PFSK-1 (cell line): Measurements from ENCODE around the gene TTC39C.

ENCODE experiments used
- FOXP2 ChIP-seq: optimal IDR thresholded peaks from 2 replicates; pipeline ENCODE3; 2011; ENCODE audit warnings: borderline replicate concordance, control low read depth, inconsistent platforms; ENCODE audit not compliant: insufficient read depth; ENCODE audit errors: extremely low read length, extremely low read depth
- POLR2AphosphoS5 ChIP-seq: IDR thresholded peaks from 2 replicates; pipeline ENCODE4 v1.6.1; 2012; ENCODE audit warnings: low read depth, mild to moderate bottlenecking, control low read depth, low read length, moderate library complexity
- SIN3A ChIP-seq: IDR thresholded peaks from 2 replicates; pipeline ENCODE4 v1.6.1; 2012; ENCODE audit warnings: mild to moderate bottlenecking, low read length, moderate library complexity, borderline replicate concordance; ENCODE audit not compliant: insufficient read depth
- TAF1 ChIP-seq: IDR thresholded peaks from 2 replicates; pipeline ENCODE4 v1.6.1; 2012; ENCODE audit warnings: low read length, control low read depth, borderline replicate concordance; ENCODE audit not compliant: insufficient read depth
- TF ChIP-seq, protein P1 (sequence below), 2 experiments: IDR thresholded peaks; 2 replicates each; pipeline versions ENCODE4 v1.6.1 to v1.8.0; 2011 to 2012; ENCODE audit warnings: low read depth in 2 of 2, low read length in 2 of 2, control low read depth in 1 of 2, inconsistent platforms in 1 of 2, mild to moderate bottlenecking in 1 of 2, moderate library complexity in 1 of 2; ENCODE audit not compliant: insufficient read depth in 1 of 2

Gene TTC39C

GRCh38 chr18:24115628-24116027 lies 101.1 kb downstream of the TTC39C start:
- no peak for TF ChIP-seq POLR2AphosphoS5
- no peak for TF ChIP-seq TAF1
- TF ChIP-seq FOXP2: no peak
- TF ChIP-seq, protein P1, sequence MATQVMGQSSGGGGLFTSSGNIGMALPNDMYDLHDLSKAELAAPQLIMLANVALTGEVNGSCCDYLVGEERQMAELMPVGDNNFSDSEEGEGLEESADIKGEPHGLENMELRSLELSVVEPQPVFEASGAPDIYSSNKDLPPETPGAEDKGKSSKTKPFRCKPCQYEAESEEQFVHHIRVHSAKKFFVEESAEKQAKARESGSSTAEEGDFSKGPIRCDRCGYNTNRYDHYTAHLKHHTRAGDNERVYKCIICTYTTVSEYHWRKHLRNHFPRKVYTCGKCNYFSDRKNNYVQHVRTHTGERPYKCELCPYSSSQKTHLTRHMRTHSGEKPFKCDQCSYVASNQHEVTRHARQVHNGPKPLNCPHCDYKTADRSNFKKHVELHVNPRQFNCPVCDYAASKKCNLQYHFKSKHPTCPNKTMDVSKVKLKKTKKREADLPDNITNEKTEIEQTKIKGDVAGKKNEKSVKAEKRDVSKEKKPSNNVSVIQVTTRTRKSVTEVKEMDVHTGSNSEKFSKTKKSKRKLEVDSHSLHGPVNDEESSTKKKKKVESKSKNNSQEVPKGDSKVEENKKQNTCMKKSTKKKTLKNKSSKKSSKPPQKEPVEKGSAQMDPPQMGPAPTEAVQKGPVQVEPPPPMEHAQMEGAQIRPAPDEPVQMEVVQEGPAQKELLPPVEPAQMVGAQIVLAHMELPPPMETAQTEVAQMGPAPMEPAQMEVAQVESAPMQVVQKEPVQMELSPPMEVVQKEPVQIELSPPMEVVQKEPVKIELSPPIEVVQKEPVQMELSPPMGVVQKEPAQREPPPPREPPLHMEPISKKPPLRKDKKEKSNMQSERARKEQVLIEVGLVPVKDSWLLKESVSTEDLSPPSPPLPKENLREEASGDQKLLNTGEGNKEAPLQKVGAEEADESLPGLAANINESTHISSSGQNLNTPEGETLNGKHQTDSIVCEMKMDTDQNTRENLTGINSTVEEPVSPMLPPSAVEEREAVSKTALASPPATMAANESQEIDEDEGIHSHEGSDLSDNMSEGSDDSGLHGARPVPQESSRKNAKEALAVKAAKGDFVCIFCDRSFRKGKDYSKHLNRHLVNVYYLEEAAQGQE (IDR thresholded peaks at IDR 0.05; ENCODE audit: insufficient read depth in 1 of 2, low read depth in 2 of 2, low read length in 2 of 2): no peak
- TF ChIP-seq SIN3A: no peak

DNA sequence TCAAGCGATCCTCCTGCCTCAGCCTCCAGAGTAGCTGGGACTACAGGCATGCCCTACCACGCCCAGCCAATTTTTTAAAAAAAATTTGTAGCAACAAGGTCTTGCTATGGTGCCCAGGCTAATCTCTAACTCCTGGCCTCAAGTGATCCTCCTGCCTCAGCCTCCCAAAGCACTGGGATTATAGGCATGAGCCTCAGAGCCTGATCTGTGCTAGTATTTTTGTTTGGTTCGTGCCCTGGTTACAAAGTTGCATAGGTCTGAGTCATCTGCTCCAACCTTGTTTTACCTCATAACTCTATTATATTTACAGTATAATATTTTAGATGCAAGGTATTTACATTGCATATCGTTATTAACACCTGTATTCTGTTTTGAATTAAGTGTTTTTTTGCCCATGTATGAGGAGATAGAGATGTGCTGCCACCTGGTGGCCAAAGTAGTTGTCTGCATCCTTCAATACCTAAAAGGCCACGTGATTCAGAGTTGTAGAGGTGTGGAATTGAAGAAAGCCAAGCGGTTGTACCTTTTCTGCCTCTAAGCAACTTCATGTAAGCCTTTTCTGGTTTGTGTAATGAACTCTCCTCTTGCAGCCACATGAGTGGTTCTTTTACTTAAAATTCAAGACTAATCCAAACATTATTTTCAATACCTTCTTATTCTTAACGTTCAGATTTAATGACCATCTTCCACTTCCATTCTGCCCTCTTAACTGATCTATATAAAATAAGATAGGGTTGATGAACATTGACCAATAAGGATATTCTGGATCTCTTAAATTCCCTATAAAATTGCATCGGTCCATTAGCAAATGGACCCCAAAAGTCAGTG lies 104.4 kb downstream of the TTC39C start:
- TF ChIP-seq SIN3A (no peak), POLR2AphosphoS5 (no peak), TAF1 (no peak), FOXP2 (no peak)
- TF ChIP-seq, protein P1 (IDR thresholded peaks at IDR 0.05; ENCODE audit: insufficient read depth in 1 of 2, low read depth in 2 of 2, low read length in 2 of 2): no peak

DNA sequence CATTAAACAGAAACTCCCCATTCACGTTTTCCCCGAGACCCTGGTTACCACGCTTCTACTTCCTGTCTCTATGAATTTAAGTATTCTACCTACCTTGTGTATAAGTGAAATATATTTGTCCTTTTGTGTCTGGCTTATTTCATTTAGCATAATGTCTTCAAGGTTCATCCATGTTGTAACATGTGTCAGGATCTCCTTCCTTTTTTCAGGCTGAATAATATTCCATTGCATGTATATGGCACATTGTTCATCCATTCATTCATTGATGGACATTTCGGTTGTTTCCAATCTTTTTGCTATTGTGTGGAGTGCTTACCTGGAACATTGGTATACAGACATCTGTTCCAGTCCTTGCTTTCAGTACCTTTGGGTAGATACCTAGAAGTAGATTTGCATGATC lies 106.1 kb downstream of the TTC39C start:
- TF ChIP-seq, protein P1 (IDR thresholded peaks at IDR 0.05; ENCODE audit: insufficient read depth in 1 of 2, low read depth in 2 of 2, low read length in 2 of 2): no peak
- TF ChIP-seq POLR2AphosphoS5 (no peak), TAF1 (no peak), FOXP2 (no peak), SIN3A (no peak)

GRCh38 chr18:24121625-24122024 lies 107.1 kb downstream of the TTC39C start:
- TF ChIP-seq TAF1 (no peak), SIN3A (no peak), POLR2AphosphoS5 (no peak), FOXP2 (no peak)
- TF ChIP-seq, protein P1 (IDR thresholded peaks at IDR 0.05; ENCODE audit: insufficient read depth in 1 of 2, low read depth in 2 of 2, low read length in 2 of 2): no peak
